ENCODE results near the gene PRKCZ.

DNA sequence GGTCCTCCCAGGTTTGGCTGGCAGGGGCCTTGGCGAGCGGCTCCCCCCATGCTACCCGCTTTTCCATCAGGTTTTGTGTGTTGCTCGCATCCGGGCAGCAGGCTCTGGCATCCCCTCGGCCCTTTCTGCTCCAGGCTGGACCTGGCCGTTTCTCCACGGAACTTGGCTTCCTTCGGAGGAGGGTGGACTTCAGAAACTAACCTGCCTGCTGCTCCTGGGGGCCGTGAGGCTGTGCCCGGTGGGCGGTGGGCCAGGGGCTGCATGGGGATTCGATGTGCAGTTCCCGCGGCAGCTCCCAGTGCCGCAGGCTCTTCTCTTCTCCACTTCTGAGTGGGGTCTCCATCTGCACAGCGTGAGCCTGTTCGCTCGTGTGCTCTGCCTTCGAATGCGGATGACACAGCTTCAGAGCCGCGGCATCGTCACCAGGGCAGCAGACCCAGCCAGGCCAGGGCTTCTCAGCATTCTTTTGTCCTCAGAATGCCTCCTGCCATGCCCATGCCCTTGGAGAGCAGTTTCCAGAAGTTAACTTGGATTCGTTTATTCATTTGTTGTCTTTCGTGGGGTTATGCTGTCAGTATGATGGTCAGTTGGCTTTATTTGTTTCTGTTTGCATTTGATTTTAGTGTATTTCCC, 36.4 kb downstream of the PRKCZ start:
- TF ChIP-seq FOXJ3 (CRISPR knock-in tag; IDR thresholded peaks at IDR 0.05) (no peak), CTCF (IDR thresholded peaks at IDR 0.05) (no peak), NFIC (IDR thresholded peaks at IDR 0.05; ENCODE audit: borderline replicate concordance) (no peak), SMC3 (IDR thresholded peaks at IDR 0.05; ENCODE audit: low read depth, low read length) (no peak), REST (IDR thresholded peaks at IDR 0.05; ENCODE audit: low read depth, low read length) (no peak), POLR2AphosphoS5 (IDR thresholded peaks at IDR 0.05; ENCODE audit: low read depth, low read length) (no peak), JUND (IDR thresholded peaks at IDR 0.05) (no peak), YY1 (IDR thresholded peaks at IDR 0.05; ENCODE audit: low read depth) (no peak), RFX5 (IDR thresholded peaks at IDR 0.05; ENCODE audit: low read length) (no peak)
- TF ChIP-seq, protein P1, sequence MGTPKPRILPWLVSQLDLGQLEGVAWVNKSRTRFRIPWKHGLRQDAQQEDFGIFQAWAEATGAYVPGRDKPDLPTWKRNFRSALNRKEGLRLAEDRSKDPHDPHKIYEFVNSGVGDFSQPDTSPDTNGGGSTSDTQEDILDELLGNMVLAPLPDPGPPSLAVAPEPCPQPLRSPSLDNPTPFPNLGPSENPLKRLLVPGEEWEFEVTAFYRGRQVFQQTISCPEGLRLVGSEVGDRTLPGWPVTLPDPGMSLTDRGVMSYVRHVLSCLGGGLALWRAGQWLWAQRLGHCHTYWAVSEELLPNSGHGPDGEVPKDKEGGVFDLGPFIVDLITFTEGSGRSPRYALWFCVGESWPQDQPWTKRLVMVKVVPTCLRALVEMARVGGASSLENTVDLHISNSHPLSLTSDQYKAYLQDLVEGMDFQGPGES (IDR thresholded peaks at IDR 0.05; ENCODE audit: low read depth, low read length), result no peak
- TF ChIP-seq, protein P2, sequence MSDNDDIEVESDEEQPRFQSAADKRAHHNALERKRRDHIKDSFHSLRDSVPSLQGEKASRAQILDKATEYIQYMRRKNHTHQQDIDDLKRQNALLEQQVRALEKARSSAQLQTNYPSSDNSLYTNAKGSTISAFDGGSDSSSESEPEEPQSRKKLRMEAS (IDR thresholded peaks at IDR 0.05; ENCODE audit: low read depth), result no peak

Data from SK-N-SH (cell line).